ENCODE data around the gene OXER1.

The OXER1 gene

GRCh38 chr2:42764096-42764495 is at the start of gene OXER1:
Gene OXER1, minus strand, starts transcription at chr2:42764135. Its CDS starts 73 bp downstream, at chr2:42764062.
- in situ Hi-C loops (cut with MboI; ENCODE audit: low sequenced_read_pairs), result no loop called here

DNA sequence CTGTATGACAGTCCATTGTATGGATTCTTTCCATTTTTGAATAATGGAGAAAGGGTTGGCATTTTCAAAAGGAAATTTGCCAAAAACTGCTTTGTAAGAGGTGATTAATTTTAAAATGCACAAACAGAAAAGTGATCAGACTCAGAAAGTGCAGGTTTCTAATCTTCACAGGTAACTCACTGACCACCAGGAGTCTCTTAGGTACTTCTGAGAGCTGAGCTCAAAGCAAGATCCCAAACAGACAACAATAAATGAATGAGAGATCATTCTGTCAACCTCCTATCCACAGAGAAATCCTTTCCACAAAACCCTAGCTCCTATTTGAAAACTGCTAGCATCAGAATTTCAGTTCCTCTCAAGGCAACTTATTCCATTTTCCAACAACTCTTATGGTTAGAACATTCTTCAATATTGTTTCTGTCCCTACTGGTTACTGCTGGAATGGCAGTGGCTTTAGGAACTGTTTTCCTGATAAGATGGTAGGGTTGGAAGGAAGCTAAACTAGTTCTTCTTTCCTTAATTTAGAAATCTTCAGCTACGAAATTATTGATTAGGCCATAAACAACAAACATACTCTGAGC is 49.1 kb upstream of the OXER1 start:
- in situ Hi-C loops (cut with MboI; ENCODE audit: low sequenced_read_pairs), result no loop called here

GRCh38 chr2:42810971-42811811 is 47.3 kb upstream of the OXER1 start:
- in situ Hi-C loops (cut with MboI; ENCODE audit: low sequenced_read_pairs), result no loop called here

GRCh38 chr2:42810121-42810970 is 46.4 kb upstream of the OXER1 start:
- in situ Hi-C loops (cut with MboI; ENCODE audit: low sequenced_read_pairs), result no loop called here

- in situ Hi-C loops (cut with MboI; ENCODE audit: low sequenced_read_pairs), result no loop called here
Measured at GRCh38 chr2:42809819-42810120, 45.8 kb upstream of the OXER1 start.

DNA sequence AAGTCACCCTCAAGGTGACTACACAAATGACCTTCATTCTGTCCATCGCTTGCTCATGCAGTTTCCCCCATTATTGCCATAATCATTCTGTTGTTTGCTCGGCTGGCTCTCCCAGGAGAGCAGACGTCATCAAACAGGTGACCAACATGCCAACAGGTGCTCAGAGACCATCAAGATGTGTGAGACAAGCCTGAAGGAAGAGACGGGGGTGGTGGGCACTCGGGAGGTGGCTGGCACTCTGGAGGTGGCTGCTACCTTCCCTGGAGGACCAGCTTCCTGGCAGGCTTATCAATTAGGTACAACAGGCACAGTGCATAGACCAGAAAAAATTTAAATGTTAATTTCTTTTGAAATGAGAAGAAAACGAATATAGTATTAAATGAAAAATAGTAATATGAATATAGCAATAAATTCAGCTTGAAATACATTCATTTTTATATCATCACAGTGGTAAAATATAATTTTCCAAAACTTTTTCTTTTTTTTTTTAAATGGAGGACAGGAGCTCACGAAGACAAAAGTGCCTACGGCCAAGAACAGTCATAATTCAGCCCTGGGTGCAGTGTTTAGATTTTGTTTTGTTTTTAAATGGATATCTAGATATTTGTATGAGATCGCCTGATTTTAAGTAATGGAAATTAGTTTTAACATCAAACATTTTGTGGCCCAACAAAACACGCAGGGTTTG is 45.3 kb upstream of the OXER1 start:
- in situ Hi-C loops (cut with MboI; ENCODE audit: low sequenced_read_pairs), result no loop called here

GRCh38 chr2:42808301-42808700 is 44.4 kb upstream of the OXER1 start:
- in situ Hi-C loops (cut with MboI; ENCODE audit: low sequenced_read_pairs), result no loop called here

- in situ Hi-C loops (cut with MboI; ENCODE audit: low sequenced_read_pairs), result no loop called here
Measured at GRCh38 chr2:42806786-42807185, 42.9 kb upstream of the OXER1 start.

DNA sequence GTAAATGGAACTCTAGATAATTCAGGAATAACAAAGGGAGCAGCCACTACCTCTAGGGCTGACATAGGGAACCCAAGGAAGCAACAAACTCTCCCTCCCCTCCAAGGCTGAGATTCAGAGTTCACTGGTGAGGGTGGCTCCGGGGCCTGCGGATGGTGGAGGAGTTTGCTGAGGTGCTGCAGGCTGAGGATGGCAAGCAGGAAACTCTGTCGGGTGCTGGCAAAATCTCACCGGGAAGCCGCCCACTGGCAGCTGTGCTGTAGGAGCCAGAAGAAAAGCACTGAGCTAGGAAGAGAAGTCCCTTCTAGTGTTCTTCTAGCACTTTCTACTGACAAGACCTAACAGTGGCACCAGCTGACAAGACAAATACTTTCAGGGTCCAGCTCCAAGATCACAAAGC is 41.0 kb upstream of the OXER1 start:
- in situ Hi-C loops (cut with MboI; ENCODE audit: low sequenced_read_pairs), result no loop called here

- in situ Hi-C loops (cut with MboI; ENCODE audit: low sequenced_read_pairs), result no loop called here
Measured at GRCh38 chr2:42804338-42804737, 40.4 kb upstream of the OXER1 start.

DNA sequence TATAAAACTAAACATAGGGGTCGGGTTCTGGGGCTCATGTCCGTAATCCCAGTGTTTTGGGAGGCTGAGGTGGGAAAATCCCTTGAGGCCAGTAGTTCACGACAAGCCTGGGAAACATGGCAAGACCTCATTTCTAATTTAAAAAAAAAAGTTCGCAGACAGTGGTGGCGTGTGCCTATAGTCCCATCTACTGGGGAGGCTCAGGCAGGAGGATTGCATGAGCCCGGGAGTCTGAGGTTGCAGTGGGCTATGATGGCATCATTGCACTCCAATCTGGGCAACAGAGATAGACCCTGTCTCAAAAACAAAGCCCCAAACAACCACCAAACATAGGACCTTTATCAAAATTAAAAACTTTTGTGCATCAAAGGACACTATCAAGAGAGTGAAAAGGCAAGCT is 38.2 kb upstream of the OXER1 start:
- in situ Hi-C loops (cut with MboI; ENCODE audit: low sequenced_read_pairs), result no loop called here

DNA sequence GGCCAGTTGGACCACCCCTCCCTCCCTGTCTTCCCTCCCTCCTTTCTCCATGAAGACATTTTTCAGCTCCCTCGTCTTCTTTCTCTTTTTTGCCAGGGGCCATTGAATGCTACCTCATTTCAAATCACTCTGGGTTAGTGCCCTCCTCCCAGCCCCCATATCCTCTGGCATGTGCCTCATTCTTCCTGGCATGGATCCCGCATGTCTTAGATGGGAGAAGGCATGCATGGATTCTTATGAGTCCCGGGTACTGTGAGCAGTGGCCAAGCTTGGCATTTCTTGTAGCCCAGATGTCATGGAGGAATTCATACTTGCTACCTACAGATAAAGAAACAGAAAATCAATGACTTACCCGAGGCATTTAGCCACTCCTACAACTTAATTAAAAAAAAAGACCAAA is 37.4 kb upstream of the OXER1 start:
- in situ Hi-C loops (cut with MboI; ENCODE audit: low sequenced_read_pairs), result no loop called here

- in situ Hi-C loops (cut with MboI; ENCODE audit: low sequenced_read_pairs), result no loop called here
Measured at GRCh38 chr2:42800981-42801380, 37.0 kb upstream of the OXER1 start.

DNA sequence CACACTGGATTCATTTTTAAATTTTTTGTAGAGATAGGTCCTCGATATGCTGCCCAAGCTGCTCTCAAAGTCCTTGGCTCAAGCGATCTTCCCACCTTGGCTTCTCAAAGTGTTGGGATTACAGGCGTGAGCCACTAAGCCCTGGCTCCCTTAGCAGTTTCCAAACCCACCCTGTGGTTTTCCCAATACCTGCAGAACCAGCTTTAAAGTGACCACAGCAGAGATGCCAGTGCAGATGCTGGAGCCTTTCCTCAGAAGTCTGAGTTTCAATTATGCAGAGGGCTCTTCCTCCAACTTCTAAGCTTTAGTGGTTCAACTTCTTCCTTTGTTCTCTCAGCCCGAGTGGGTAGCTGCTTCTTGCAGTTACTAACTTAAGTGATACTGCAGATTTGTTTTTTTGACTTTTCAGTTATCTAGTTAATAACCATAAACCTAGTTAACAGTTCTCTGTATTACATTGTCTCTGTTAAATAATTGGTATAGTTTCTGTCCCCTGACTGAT is 36.6 kb upstream of the OXER1 start:
- in situ Hi-C loops (cut with MboI; ENCODE audit: low sequenced_read_pairs), result no loop called here

GRCh38 chr2:42799881-42800280 is 35.9 kb upstream of the OXER1 start:
- in situ Hi-C loops (cut with MboI; ENCODE audit: low sequenced_read_pairs), result no loop called here

DNA sequence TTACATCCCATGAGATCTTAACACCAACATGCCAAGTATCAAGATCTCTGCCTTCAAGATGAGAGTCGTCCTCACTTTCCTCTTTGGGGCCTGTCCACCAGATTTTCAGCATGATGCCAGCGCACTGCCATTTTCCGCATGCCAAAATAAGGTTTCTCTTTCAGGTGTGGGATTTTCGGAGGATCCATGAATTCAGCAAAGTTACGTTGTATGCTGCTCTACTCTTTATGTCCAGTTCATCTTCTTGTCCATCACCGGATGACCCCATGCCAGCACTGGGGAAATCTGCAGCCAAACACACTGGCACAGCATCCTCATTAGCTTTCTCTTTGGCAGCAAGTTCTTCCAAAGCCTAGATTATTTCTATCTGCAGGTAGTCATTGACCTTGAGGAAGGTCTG is 33.3 kb upstream of the OXER1 start:
- in situ Hi-C loops (cut with MboI; ENCODE audit: low sequenced_read_pairs), result no loop called here

DNA sequence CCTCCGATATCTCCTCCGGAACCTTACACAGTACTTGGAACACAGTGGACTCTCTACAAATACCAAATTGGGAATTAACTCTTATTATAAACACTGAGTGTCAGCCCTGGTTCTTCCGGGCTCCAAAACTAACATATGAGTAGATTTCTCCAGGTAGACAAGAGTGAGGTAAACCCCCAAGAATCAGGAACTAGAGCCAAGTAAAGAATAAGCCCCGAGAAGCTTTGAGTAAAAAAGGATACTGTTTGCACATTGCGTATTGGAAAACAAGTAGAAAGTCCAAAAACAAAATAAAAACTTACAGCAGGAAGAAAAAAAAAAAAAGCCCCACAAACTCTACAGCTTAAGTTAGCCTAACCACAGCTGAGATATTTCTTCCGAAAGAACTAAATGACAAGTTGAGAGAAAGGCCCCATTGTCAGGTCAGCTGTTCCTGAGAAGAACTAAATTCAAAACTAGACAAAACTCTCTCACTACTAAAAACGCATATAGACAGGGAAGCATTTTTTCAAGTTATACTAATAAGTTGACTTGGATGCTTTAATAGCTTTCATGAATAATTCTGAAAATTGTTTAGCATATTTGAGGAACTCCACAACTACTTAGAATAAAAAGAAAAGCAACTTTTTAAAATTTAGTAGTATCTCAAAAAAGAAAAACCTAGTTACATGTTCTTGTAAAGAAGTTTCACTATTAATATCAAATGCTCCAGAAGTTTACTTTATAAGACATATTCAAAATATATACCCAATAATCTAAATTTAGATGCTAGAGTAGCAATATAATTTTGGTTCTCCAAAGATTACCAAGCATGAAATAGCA is 32.7 kb upstream of the OXER1 start:
- in situ Hi-C loops (cut with MboI; ENCODE audit: low sequenced_read_pairs), result no loop called here

- in situ Hi-C loops (cut with MboI; ENCODE audit: low sequenced_read_pairs), result no loop called here
Measured at GRCh38 chr2:42795841-42796301, 31.9 kb upstream of the OXER1 start.

GRCh38 chr2:42795275-42795674 is 31.3 kb upstream of the OXER1 start:
- in situ Hi-C loops (cut with MboI; ENCODE audit: low sequenced_read_pairs), result no loop called here
